HL-60 (cell line): ENCODE measurements around the gene ESRRG.

Source experiments
- DNase-seq, 2 experiments: peaks; one replicate each; pipeline ENCODE4 v3.0.0-alpha.2; 2010 to 2020; ENCODE audit warnings: low read depth in 1 of 2, low spot score in 1 of 2
- H3K27ac ChIP-seq: fragments of 250-450 bp; sonication (Bioruptor Pico); replicated peaks from 2 replicates; pipeline ENCODE4 v1.5.1; 2020; ENCODE audit warnings: mild to moderate bottlenecking, moderate library complexity
- H3K27me3 ChIP-seq: fragments of 250-450 bp; sonication (Bioruptor Pico); 2 replicates; pipeline ENCODE4 v1.5.1; 2021; ENCODE audit warnings: mild to moderate bottlenecking, moderate library complexity; ENCODE audit not compliant: insufficient read depth, poor library complexity, severe bottlenecking
- H3K4me3 ChIP-seq: replicated peaks from 2 replicates; pipeline ENCODE4 v1.5.1; 2011; ENCODE audit warnings: mild to moderate bottlenecking, control low read depth, low read length; ENCODE audit not compliant: insufficient read depth
- GABPA ChIP-seq: IDR thresholded peaks from 2 replicates; pipeline ENCODE4 v1.6.1; 2012; ENCODE audit warnings: low read depth
- POLR2AphosphoS5 ChIP-seq: IDR thresholded peaks from 2 replicates; pipeline ENCODE4 v1.6.1; 2012; ENCODE audit warnings: low read depth
- REST ChIP-seq: IDR thresholded peaks from 2 replicates; pipeline ENCODE4 v1.6.1; 2012; ENCODE audit warnings: low read depth; ENCODE audit not compliant: insufficient replicate concordance
- SPI1 ChIP-seq: IDR thresholded peaks from 2 replicates; pipeline ENCODE4 v1.6.1; 2012; ENCODE audit warnings: low read depth, mild to moderate bottlenecking, borderline replicate concordance
- TF ChIP-seq, protein P1 (sequence below): IDR thresholded peaks from one replicate; pipeline ENCODE4 v1.5.1; 2011; ENCODE audit warnings: low read length, control low read depth, inconsistent platforms; ENCODE audit not compliant: insufficient read depth

The ESRRG gene

GRCh38 chr1:216499581-216500272 is 223.5 kb downstream of the ESRRG start:
- no peak for DNase-seq
- TF ChIP-seq POLR2AphosphoS5 = no peak
- no peak for TF ChIP-seq GABPA
- TF ChIP-seq REST = no peak
- TF ChIP-seq, protein P1, sequence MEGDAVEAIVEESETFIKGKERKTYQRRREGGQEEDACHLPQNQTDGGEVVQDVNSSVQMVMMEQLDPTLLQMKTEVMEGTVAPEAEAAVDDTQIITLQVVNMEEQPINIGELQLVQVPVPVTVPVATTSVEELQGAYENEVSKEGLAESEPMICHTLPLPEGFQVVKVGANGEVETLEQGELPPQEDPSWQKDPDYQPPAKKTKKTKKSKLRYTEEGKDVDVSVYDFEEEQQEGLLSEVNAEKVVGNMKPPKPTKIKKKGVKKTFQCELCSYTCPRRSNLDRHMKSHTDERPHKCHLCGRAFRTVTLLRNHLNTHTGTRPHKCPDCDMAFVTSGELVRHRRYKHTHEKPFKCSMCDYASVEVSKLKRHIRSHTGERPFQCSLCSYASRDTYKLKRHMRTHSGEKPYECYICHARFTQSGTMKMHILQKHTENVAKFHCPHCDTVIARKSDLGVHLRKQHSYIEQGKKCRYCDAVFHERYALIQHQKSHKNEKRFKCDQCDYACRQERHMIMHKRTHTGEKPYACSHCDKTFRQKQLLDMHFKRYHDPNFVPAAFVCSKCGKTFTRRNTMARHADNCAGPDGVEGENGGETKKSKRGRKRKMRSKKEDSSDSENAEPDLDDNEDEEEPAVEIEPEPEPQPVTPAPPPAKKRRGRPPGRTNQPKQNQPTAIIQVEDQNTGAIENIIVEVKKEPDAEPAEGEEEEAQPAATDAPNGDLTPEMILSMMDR = no peak
- TF ChIP-seq SPI1 = no peak
- no peak overlapping the region for H3K4me3 ChIP-seq
- no peak overlapping the region for H3K27ac ChIP-seq
- no peaks in the 10 kb centered on the region for H3K27me3 ChIP-seq

- TF ChIP-seq POLR2AphosphoS5 (no peak), GABPA (no peak), SPI1 (no peak), REST (no peak)
- TF ChIP-seq, protein P1 = no peak
- Histone ChIP-seq H3K27ac (no peak overlapping the region), H3K27me3 (no peaks in the 10 kb centered on the region), H3K4me3 (no peak overlapping the region)
- no peak for DNase-seq
Measured at GRCh38 chr1:216498277-216498676, 225.0 kb downstream of the ESRRG start.

DNA sequence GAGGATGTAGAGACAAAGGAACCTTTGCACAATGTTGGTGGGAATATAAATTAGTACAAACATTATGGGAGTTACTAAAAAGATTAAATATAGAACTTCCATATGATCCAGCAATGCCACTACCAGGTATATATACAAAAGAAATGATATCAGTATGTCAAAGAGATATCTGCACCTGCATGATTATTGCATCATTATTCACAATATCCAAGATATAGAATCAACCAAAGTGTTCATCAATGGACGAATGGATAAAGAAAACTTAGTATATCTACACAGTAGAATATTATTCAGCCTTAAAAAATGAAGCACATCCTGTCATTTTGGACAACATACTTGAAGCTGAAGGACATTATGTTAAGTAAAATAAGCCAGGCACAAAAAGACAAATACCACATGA is 238.2 kb downstream of the ESRRG start:
- H3K27me3 ChIP-seq = no peaks in the 10 kb centered on the region
- no peak overlapping the region for H3K27ac ChIP-seq
- no peak for TF ChIP-seq POLR2AphosphoS5
- TF ChIP-seq, protein P1 = no peak
- TF ChIP-seq GABPA = no peak
- TF ChIP-seq REST = no peak
- DNase-seq = no peak
- no peak overlapping the region for H3K4me3 ChIP-seq
